ENCODE results near the gene FOXJ1.
A peak's percentile ranks its signal among the peaks of the same experiment; 100 is the strongest.

FOXJ1 gene

GRCh38 chr17:76145231-76146052, 4.4 kb upstream of the FOXJ1 start:
- peaks cover 4% of the 10 kb centered on the region for H3K27me3 Mint-ChIP-seq
- H3K4me1 Mint-ChIP-seq = peaks cover 62% of the 10 kb centered on the region
- DNase-seq (ENCODE audit: low spot score in 2 of 2) = peak; percentile 34 to 40

GRCh38 chr17:76142585-76143041, 1.6 kb upstream of the FOXJ1 start:
- ATAC-seq (replicated peaks; ENCODE audit: extremely low read depth, poor library complexity, severe bottlenecking) = no peak
- Mint-ChIP-seq H3K27me3 (peaks cover 9% of the 10 kb centered on the region), H3K9me3 (no peaks in the 10 kb centered on the region), H3K36me3 (ENCODE audit: insufficient read depth) (peaks cover 11% of the 10 kb centered on the region), H3K4me1 (peaks cover 69% of the 10 kb centered on the region), H3K4me3 (peak overlapping the region; percentile 78), H3K27ac (ENCODE audit: low read depth) (peak overlapping the region; percentile 44)
- DNase-seq (ENCODE audit: low spot score in 2 of 2) = no peak

More at GRCh38 chr17:76145231-76146052, 4.4 kb upstream of the FOXJ1 start:
- Mint-ChIP-seq H3K27ac (ENCODE audit: low read depth) (peak overlapping the region; percentile 96), H3K4me3 (peak overlapping the region; percentile 76), H3K9me3 (no peaks in the 10 kb centered on the region), H3K36me3 (ENCODE audit: insufficient read depth) (peaks cover 11% of the 10 kb centered on the region)
- peak; percentile 52 for ATAC-seq (replicated peaks; ENCODE audit: extremely low read depth, poor library complexity, severe bottlenecking)

GRCh38 chr17:76142039-76142584, 1.1 kb upstream of the FOXJ1 start:
- Mint-ChIP-seq H3K27ac (ENCODE audit: low read depth) (no peak overlapping the region), H3K36me3 (ENCODE audit: insufficient read depth) (peaks cover 11% of the 10 kb centered on the region), H3K4me1 (peaks cover 68% of the 10 kb centered on the region), H3K9me3 (no peaks in the 10 kb centered on the region), H3K27me3 (peaks cover 9% of the 10 kb centered on the region), H3K4me3 (peak overlapping the region; percentile 78)
- no peak for DNase-seq (ENCODE audit: low spot score in 2 of 2)
- ATAC-seq (replicated peaks; ENCODE audit: extremely low read depth, poor library complexity, severe bottlenecking) = no peak

- Mint-ChIP-seq H3K27me3 (peaks cover 9% of the 10 kb centered on the region), H3K27ac (ENCODE audit: low read depth) (peak overlapping the region; percentile 51), H3K9me3 (no peaks in the 10 kb centered on the region), H3K4me3 (peak overlapping the region; percentile 78), H3K36me3 (ENCODE audit: insufficient read depth) (peaks cover 10% of the 10 kb centered on the region), H3K4me1 (peaks cover 55% of the 10 kb centered on the region)
- ATAC-seq (replicated peaks; ENCODE audit: extremely low read depth, poor library complexity, severe bottlenecking) = peak; percentile 12
- DNase-seq (ENCODE audit: low spot score in 2 of 2) = no peak
Measured at GRCh38 chr17:76140661-76141211, 309 bp downstream of the FOXJ1 start.

GRCh38 chr17:76139801-76140660, 1.0 kb downstream of the FOXJ1 start:
- H3K9me3 Mint-ChIP-seq = no peaks in the 10 kb centered on the region

GRCh38 chr17:76138896-76139752, 1.9 kb downstream of the FOXJ1 start:
- peak overlapping the region; percentile 45 for H3K4me3 Mint-ChIP-seq
- DNase-seq (ENCODE audit: low spot score in 2 of 2) (no peak), ATAC-seq (replicated peaks; ENCODE audit: extremely low read depth, poor library complexity, severe bottlenecking) (no peak)
- H3K27ac Mint-ChIP-seq (ENCODE audit: low read depth) = no peak overlapping the region
- peaks cover 9% of the 10 kb centered on the region for H3K27me3 Mint-ChIP-seq
- peaks cover 49% of the 10 kb centered on the region for H3K4me1 Mint-ChIP-seq
- peaks cover 10% of the 10 kb centered on the region for H3K36me3 Mint-ChIP-seq (ENCODE audit: insufficient read depth)
- no peaks in the 10 kb centered on the region for H3K9me3 Mint-ChIP-seq

More at GRCh38 chr17:76139801-76140660, 1.0 kb downstream of the FOXJ1 start:
- ATAC-seq (replicated peaks; ENCODE audit: extremely low read depth, poor library complexity, severe bottlenecking) (no peak), DNase-seq (ENCODE audit: low spot score in 2 of 2) (peak in 1 of 2 donors; percentile 30)
- Mint-ChIP-seq H3K4me3 (peak overlapping the region; percentile 78), H3K36me3 (ENCODE audit: insufficient read depth) (peaks cover 10% of the 10 kb centered on the region), H3K27ac (ENCODE audit: low read depth) (no peak overlapping the region), H3K27me3 (peaks cover 9% of the 10 kb centered on the region), H3K4me1 (peaks cover 53% of the 10 kb centered on the region)

GRCh38 chr17:76138234-76138895, 2.7 kb downstream of the FOXJ1 start:
- Mint-ChIP-seq H3K4me1 (peaks cover 47% of the 10 kb centered on the region), H3K4me3 (no peak overlapping the region)
- no peak for ATAC-seq (replicated peaks; ENCODE audit: extremely low read depth, poor library complexity, severe bottlenecking)

GRCh38 chr17:76137351-76138233, 3.5 kb downstream of the FOXJ1 start:
- Mint-ChIP-seq H3K36me3 (ENCODE audit: insufficient read depth) (peaks cover 8% of the 10 kb centered on the region), H3K4me1 (peaks cover 40% of the 10 kb centered on the region), H3K4me3 (no peak overlapping the region), H3K27ac (ENCODE audit: low read depth) (no peak overlapping the region), H3K27me3 (peaks cover 9% of the 10 kb centered on the region), H3K9me3 (no peaks in the 10 kb centered on the region)
- DNase-seq (ENCODE audit: low spot score in 2 of 2) (no peak), ATAC-seq (replicated peaks; ENCODE audit: extremely low read depth, poor library complexity, severe bottlenecking) (no peak)

More at GRCh38 chr17:76138234-76138895, 2.7 kb downstream of the FOXJ1 start:
- H3K9me3 Mint-ChIP-seq = no peaks in the 10 kb centered on the region
- no peak overlapping the region for H3K27ac Mint-ChIP-seq (ENCODE audit: low read depth)
- peaks cover 10% of the 10 kb centered on the region for H3K36me3 Mint-ChIP-seq (ENCODE audit: insufficient read depth)
- DNase-seq (ENCODE audit: low spot score in 2 of 2) = no peak
- H3K27me3 Mint-ChIP-seq = peaks cover 9% of the 10 kb centered on the region

- no peak for ATAC-seq (replicated peaks; ENCODE audit: extremely low read depth, poor library complexity, severe bottlenecking)
- Mint-ChIP-seq H3K9me3 (no peaks in the 10 kb centered on the region), H3K27ac (ENCODE audit: low read depth) (no peak overlapping the region), H3K27me3 (peaks cover 9% of the 10 kb centered on the region), H3K4me3 (no peak overlapping the region), H3K36me3 (ENCODE audit: insufficient read depth) (peaks cover 7% of the 10 kb centered on the region), H3K4me1 (peaks cover 34% of the 10 kb centered on the region)
- DNase-seq (ENCODE audit: low spot score in 2 of 2) = no peak
Measured at GRCh38 chr17:76137001-76137350, 4.1 kb downstream of the FOXJ1 start.

GRCh38 chr17:76136276-76137000, 4.6 kb downstream of the FOXJ1 start:
- H3K27me3 Mint-ChIP-seq = peaks cover 9% of the 10 kb centered on the region
- peaks cover 2% of the 10 kb centered on the region for H3K36me3 Mint-ChIP-seq (ENCODE audit: insufficient read depth)
- no peaks in the 10 kb centered on the region for H3K9me3 Mint-ChIP-seq
- no peak overlapping the region for H3K4me3 Mint-ChIP-seq
- ATAC-seq (replicated peaks; ENCODE audit: extremely low read depth, poor library complexity, severe bottlenecking) (no peak), DNase-seq (ENCODE audit: low spot score in 2 of 2) (no peak)
- no peak overlapping the region for H3K27ac Mint-ChIP-seq (ENCODE audit: low read depth)
- peaks cover 29% of the 10 kb centered on the region for H3K4me1 Mint-ChIP-seq

Data from central memory CD8-positive, alpha-beta T cell (primary cell).